Hepatic stellate cell (primary cell): ENCODE data around the gene IL1RAPL2.
"Not testable (repeated sequence)": the region's sequence is repeated elsewhere in the genome, so short reads cannot be mapped to it uniquely, and the experiment has no call there.

Experiments used
- DNase-seq: peaks from one replicate; pipeline ENCODE4 v3.0.0; 2011; ENCODE audit warnings: low spot score

Gene IL1RAPL2

DNA sequence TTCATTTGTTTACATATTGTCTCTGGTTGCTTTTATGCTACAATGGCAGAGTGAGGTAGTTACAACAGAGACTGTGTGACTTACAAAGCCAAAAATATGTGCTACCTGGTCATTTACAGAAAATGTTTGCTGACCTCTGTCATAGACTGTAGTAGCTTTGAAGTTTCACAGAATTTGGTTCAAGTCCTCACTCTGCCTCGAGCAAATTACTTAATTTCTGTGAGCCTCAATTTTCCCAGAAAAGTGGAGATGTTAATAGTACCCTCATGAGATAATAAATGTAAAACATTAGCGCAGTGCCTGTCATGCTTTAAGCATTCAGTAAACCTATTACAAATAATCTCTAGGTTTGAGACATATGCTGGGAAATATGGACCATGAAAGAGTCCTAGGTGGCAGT, 1237.9 kb downstream of the IL1RAPL2 start:
- no peak for DNase-seq

DNA sequence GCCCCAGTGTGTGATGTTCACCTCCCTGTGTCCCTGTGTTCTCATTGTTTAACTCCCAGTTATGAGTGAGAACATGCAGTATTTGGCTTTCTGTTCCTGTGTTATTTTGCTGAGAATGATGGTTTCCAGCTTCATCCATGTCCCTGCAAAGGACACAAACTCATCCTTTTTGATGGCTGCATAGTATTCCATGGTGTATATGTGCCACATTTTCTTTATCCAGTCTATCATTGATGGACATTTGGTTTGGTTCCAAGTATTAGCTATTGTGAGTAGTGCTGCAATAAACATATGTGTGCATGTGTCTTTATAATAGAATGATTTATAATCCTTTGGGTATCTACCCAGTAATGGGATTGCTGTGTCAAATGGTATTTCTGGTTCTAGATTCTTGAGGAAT, 1239.7 kb downstream of the IL1RAPL2 start:
- DNase-seq: not testable (repeated sequence)

DNA sequence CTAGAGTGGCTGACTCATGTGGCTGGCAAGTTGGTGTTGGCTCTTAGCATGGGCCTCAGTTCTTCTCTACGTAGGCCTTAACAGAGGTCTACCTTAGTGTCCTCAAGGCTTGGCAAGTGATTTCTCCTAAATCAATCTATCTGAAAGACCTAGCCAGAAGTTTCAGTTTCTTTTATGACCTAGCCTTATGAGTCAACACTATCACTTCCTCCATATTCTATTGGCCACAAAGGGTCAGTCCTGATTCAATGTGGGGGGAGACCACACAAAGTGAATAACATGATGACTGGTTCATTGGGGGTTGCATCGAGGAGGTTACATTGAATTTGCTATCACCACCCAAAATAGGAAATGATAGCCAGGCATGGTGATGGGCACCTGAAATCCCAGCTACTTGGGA, 1250.5 kb downstream of the IL1RAPL2 start:
- no peak for DNase-seq
